CD4-positive, alpha-beta T cell (primary cell): ENCODE measurements around the gene RPLP2. TPM values are rescaled to one million over a fixed set of nuclear protein-coding genes. Genes with fewer than 3 reads are reported as not detected.

Experiments
- ATAC-seq: fragments of 200-7000 bp; cut with Tn5 transposase; one replicate; pipeline ENCODE4 v1.10.0; 2022; ENCODE audit warnings: mild to moderate bottlenecking; ENCODE audit not compliant: poor library complexity
- CTCF ChIA-PET: fragments of 350-600 bp; sonication (Branson Sonifier 250); formaldehyde crosslinking; loops from one replicate; lab custom pipeline; 2021; ENCODE audit warnings: antibody characterized with exemption, inconsistent platforms; lab: Charles Lee
- POLR2A ChIA-PET: fragments of 350-600 bp; sonication (Branson Sonifier 250); formaldehyde crosslinking; loops from one replicate; lab custom pipeline; 2021; ENCODE audit warnings: antibody characterized with exemption, inconsistent platforms; lab: Charles Lee
- DNase-seq, 14 experiments: peaks; one replicate each; pipeline ENCODE4 v3.0.0-alpha.2; 2013 to 2020; ENCODE audit warnings: mixed read lengths in 2 of 14
- H3K27ac ChIP-seq, 2 donors: one replicate each; pipeline versions ENCODE4 v1.5.1 to v1.7.0; 2013; ENCODE audit warnings: low read length in 2 of 2, low read depth in 1 of 2, mild to moderate bottlenecking in 1 of 2
- H3K27me3 ChIP-seq, 2 experiments: 1 replicate in 1 of 2; 2 replicates in 1 of 2; pipeline versions ENCODE4 v1.6.1 to v1.7.0; 2013; ENCODE audit warnings: low read length in 2 of 2, control low read depth in 1 of 2, mild to moderate bottlenecking in 1 of 2, moderate library complexity in 1 of 2; ENCODE audit not compliant: insufficient read depth in 2 of 2, control insufficient read depth in 1 of 2
- H3K36me3 ChIP-seq: one replicate; pipeline ENCODE4 v1.6.1; 2013; ENCODE audit warnings: low read length, control low read depth; ENCODE audit not compliant: insufficient read depth
- H3K4me1 ChIP-seq: one replicate; pipeline ENCODE4 v1.6.1; 2013; ENCODE audit warnings: low read length, control low read depth; ENCODE audit not compliant: insufficient read depth
- H3K4me3 ChIP-seq: one replicate; pipeline ENCODE4 v1.5.1; 2013; ENCODE audit warnings: mild to moderate bottlenecking, low read length, moderate library complexity
- H3K9me3 ChIP-seq, 2 experiments: 1 replicate in 1 of 2; 2 replicates in 1 of 2; pipeline versions ENCODE4 v1.6.1 to v1.7.0; 2013; ENCODE audit warnings: low read length in 2 of 2, mild to moderate bottlenecking in 2 of 2, control low read depth in 1 of 2, moderate library complexity in 1 of 2; ENCODE audit not compliant: control insufficient read depth in 1 of 2, insufficient read depth in 1 of 2
- H3K27ac Mint-ChIP-seq: one replicate; pipeline ENCODE4 v1.8.0; 2020; ENCODE audit warnings: mixed read lengths
- H3K27me3 Mint-ChIP-seq: one replicate; pipeline ENCODE4 v1.8.0; 2021; ENCODE audit warnings: mixed read lengths
- H3K36me3 Mint-ChIP-seq: one replicate; pipeline ENCODE4 v1.8.0; 2021; ENCODE audit warnings: low read depth, mixed read lengths
- H3K4me1 Mint-ChIP-seq: one replicate; pipeline ENCODE4 v1.8.0; 2021; ENCODE audit warnings: low read depth, mixed read lengths
- H3K4me3 Mint-ChIP-seq: one replicate; pipeline ENCODE4 v1.8.0; 2020; ENCODE audit warnings: mild to moderate bottlenecking, mixed read lengths
- H3K9me3 Mint-ChIP-seq: one replicate; pipeline ENCODE4 v1.8.0; 2020; ENCODE audit warnings: mixed read lengths
- CTCF ChIP-seq: fragments of 200-600 bp; IDR thresholded peaks from one replicate; pipeline ENCODE4 v1.8.0; 2022; ENCODE audit warnings: antibody characterized with exemption, mild to moderate bottlenecking
- intact Hi-C, 2 experiments: fragments of 100-400 bp; cut with DNase I in 1 of 2; cut with micrococcal nuclease in 1 of 2; formaldehyde crosslinking; loops; one replicate each; pipeline versions ENCODE4 v1.15.1 to v1.9.0; 2023 to 2025; cut with DNase I, micrococcal nuclease
- total RNA-seq, 174 experiments: library from RNA in 2 of 174; stranded (reverse) in 2 of 174; gene quantifications; one replicate each; pipeline ENCODE4 v1.2.3 and lab custom pipeline; 2021 to 2026

The RPLP2 gene
- total RNA-seq, 2 experiments from 2014 or later, result 5,234 to 5,390 TPM

DNA sequence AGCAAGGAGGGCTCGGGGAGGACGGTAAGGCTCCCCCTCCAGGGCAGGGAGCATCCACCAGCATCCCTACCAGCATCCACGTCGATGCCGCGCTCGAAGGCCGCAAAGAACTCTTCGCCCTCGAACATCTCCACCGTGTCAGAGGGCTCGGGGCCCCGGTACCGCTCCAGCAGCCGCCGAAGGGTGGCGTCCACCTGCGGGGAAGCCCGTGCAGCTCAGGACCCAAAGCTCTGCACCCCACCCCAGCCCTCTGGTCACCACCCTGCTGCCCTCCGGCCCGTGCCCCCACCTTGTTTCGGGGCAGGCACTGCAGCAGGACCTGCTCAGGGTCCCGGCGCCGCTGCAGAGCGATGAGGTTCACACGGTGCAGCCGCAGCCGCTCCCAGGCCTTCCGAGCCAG, 9.3 kb upstream of the RPLP2 start:
- TF ChIP-seq CTCF, result no peak
- no peak overlapping the region for H3K4me3 Mint-ChIP-seq
- no peak for ATAC-seq

DNA sequence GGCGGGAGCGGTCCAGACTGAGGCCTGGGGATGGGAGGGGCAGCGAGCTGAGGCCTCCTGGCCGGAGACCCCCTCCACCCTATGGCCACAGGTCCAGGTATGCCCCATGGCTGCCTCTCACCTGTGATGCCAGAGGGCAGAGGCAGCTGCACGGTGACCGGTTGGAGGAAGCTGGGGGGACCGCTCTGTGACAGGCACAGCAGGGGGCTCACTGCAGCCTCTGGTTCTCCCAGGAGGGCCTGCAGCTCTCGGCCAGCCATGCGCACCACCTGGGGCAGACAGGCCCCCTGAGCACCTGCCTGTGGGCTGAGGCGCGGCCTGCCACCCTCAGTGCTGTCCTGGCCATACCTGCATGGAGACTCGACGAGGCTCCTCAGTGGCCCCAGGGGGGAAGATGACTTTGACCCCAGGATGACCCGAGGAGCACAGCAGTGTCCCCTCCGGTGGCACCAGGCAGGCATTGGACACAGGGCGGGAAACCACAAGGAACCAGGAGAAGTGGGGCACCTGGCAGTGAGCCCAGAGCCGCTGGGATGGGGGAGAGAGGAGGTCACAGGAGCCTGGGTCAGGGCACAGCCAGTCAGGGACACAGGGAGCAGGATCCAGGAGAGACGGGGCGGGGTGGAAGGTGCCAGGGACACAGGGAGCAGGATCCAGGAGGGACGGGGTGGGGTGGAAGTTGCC, 8.5 kb upstream of the RPLP2 start:
- Mint-ChIP-seq H3K27ac (no peak overlapping the region), H3K4me1 (peaks cover 12% of the 10 kb centered on the region), H3K36me3 (peaks cover 2% of the 10 kb centered on the region), H3K27me3 (no peaks in the 10 kb centered on the region), H3K9me3 (no peaks in the 10 kb centered on the region), H3K4me3 (no peak overlapping the region)
- Histone ChIP-seq H3K4me3 (no peak overlapping the region), H3K36me3 (peaks cover 29% of the 10 kb centered on the region), H3K27me3 (no peaks in the 10 kb centered on the region), H3K4me1 (peaks cover 60% of the 10 kb centered on the region), H3K9me3 (no peaks in the 10 kb centered on the region), H3K27ac (no peak overlapping the region)
- ChIA-PET POLR2A (interaction anchor here (0.9 to 1.0 kb wide), 3 partner anchors 8 to 18 kb away, joined by 3 read pairs; partner anchors contain the start of gene RPLP2), CTCF (no interaction called here)
- no peak for TF ChIP-seq CTCF
- intact Hi-C loops, result loop anchor here in 1 of 2 experiments (10.0 kb wide), 1 partner anchor 566 kb away; the partner anchor contains the start of genes PSMD13 and SIRT3
- ATAC-seq (no peak), DNase-seq (no peak)

More for the DNA sequence above, 9.3 kb upstream of the RPLP2 start:
- no peaks in the 10 kb centered on the region for H3K27me3 Mint-ChIP-seq
- H3K27me3 ChIP-seq, result no peaks in the 10 kb centered on the region
- POLR2A ChIA-PET, result interaction anchor here (0.9 to 1.0 kb wide), 2 partner anchors 9 to 19 kb away, joined by 3 read pairs; partner anchors contain the start of gene RPLP2
- H3K36me3 ChIP-seq, result peaks cover 29% of the 10 kb centered on the region
- no peaks in the 10 kb centered on the region for H3K9me3 Mint-ChIP-seq
- H3K4me1 ChIP-seq, result peaks cover 64% of the 10 kb centered on the region
- H3K27ac ChIP-seq, result no peak overlapping the region
- H3K36me3 Mint-ChIP-seq, result peaks cover 6% of the 10 kb centered on the region
- H3K9me3 ChIP-seq, result no peaks in the 10 kb centered on the region
- peaks cover 16% of the 10 kb centered on the region for H3K4me1 Mint-ChIP-seq
- DNase-seq, result no peak
- H3K4me3 ChIP-seq, result no peak overlapping the region
- intact Hi-C loops, result loop anchor here in 1 of 2 experiments (10.0 kb wide), 1 partner anchor 566 kb away; the partner anchor contains the start of genes PSMD13 and SIRT3
- CTCF ChIA-PET, result no interaction called here
- no peak overlapping the region for H3K27ac Mint-ChIP-seq

DNA sequence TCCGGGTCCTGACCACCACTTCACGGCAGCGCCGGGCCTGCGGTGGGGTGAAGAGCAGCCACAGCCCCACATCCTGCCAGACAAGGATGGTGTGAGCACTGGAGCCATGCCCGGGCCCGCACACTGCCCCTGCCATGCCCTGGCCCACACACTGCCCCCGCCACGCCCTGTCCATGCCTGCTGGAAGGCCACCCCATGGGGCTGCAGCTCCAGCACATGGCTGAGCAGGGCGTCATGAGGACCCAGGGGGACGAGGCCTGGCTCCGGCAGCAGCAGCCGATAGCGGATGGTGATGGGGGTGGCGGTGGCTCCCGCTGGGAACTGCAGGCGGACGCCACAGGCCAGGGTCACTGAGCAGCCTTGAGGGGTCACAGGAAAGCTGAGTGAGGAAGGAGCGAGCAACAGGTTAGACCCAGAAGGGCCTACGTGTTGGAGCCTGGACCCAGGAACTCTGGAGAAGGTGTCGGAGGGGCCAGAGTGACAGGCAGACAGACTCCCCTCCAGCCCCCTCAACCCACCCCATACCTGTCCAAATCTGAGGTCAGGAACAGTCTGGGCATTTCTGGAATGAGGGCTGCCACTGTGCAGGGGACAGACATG, 7.6 kb upstream of the RPLP2 start:
- Mint-ChIP-seq H3K27me3 (no peaks in the 10 kb centered on the region), H3K27ac (no peak overlapping the region), H3K36me3 (no peaks in the 10 kb centered on the region), H3K4me3 (peak overlapping the region; percentile 11), H3K4me1 (peaks cover 4% of the 10 kb centered on the region), H3K9me3 (no peaks in the 10 kb centered on the region)
- intact Hi-C loops, result loop anchor here in 1 of 2 experiments (10.0 kb wide), 1 partner anchor 567 kb away; the partner anchor contains the start of genes PSMD13 and SIRT3
- H3K27ac ChIP-seq, result no peak overlapping the region
- TF ChIP-seq CTCF, result no peak
- H3K27me3 ChIP-seq, result no peaks in the 10 kb centered on the region
- no peak for ATAC-seq
- no peak for DNase-seq
- H3K9me3 ChIP-seq, result no peaks in the 10 kb centered on the region
- peaks cover 51% of the 10 kb centered on the region for H3K4me1 ChIP-seq
- no peak overlapping the region for H3K4me3 ChIP-seq
- ChIA-PET CTCF (no interaction called here), POLR2A (interaction anchor here (1.0 to 5.6 kb wide), 2 partner anchors 11 to 18 kb away, joined by 3 to 31 read pairs; partner anchors contain the start of gene PNPLA2)
- H3K36me3 ChIP-seq, result peaks cover 29% of the 10 kb centered on the region
